Activated CD8-positive, alpha-beta memory T cell treated with anti-CD3 and anti-CD28 coated beads for 36 hours (primary cell): ENCODE results near the gene CRISP3. TPM values are rescaled to one million over a fixed set of nuclear protein-coding genes. Genes with fewer than 3 reads are reported as not detected.

Source experiments
- CTCF ChIA-PET: fragments of 350-600 bp; sonication (Branson Sonifier 250); formaldehyde crosslinking; loops from one replicate; lab custom pipeline; 2021; ENCODE audit warnings: antibody characterized with exemption; lab: Charles Lee
- POLR2A ChIA-PET: fragments of 350-600 bp; sonication (Branson Sonifier 250); formaldehyde crosslinking; loops from one replicate; lab custom pipeline; 2021; ENCODE audit warnings: antibody characterized with exemption; lab: Charles Lee
- total RNA-seq, 2 experiments: library from RNA; stranded (reverse); gene quantifications; one replicate each; pipeline ENCODE4 v1.2.3, GENCODE V29; 2021

CRISP3 gene
- total RNA-seq, 2 experiments from 2014 or later, result not detected

- POLR2A ChIA-PET, result no interaction called here
These were observed 45.7 kb downstream of the CRISP3 start for GRCh38 chr6:49698478-49698877.

GRCh38 chr6:49693512-49693911 lies 50.7 kb downstream of the CRISP3 start:
- POLR2A ChIA-PET, result no interaction called here

More at GRCh38 chr6:49698478-49698877, 45.7 kb downstream of the CRISP3 start:
- CTCF ChIA-PET, result interaction anchor here (0.6 kb wide), 1 partner anchor 299 kb away, joined by 3 read pairs; no protein-coding TSS in a partner anchor

GRCh38 chr6:49692534-49692933 lies 51.7 kb downstream of the CRISP3 start:
- POLR2A ChIA-PET, result no interaction called here

More at GRCh38 chr6:49693512-49693911, 50.7 kb downstream of the CRISP3 start:
- CTCF ChIA-PET, result no interaction called here

More at GRCh38 chr6:49692534-49692933, 51.7 kb downstream of the CRISP3 start:
- CTCF ChIA-PET, result no interaction called here

Other genes with a start within 250 kb of the CRISP3 start
- gene GLYATL3, start 244.5 kb downstream of the CRISP3 start, total RNA-seq, result not detected
- not detected for gene C6orf141, start 193.7 kb downstream of the CRISP3 start, total RNA-seq
- gene RHAG, start 107.5 kb downstream of the CRISP3 start, total RNA-seq, result not detected
- gene CRISP2, start 30.8 kb downstream of the CRISP3 start, total RNA-seq, result not detected
- not detected for gene PGK2, start 42.9 kb upstream of the CRISP3 start, total RNA-seq
- gene CRISP1, start 122.1 kb upstream of the CRISP3 start, total RNA-seq, result not detected
- gene DEFB114, start 219.8 kb upstream of the CRISP3 start, total RNA-seq, result not detected
- gene DEFB113, start 225.2 kb upstream of the CRISP3 start, total RNA-seq, result not detected